ENCODE measurements around the gene AKAP1. TPM values are rescaled to one million over a fixed set of nuclear protein-coding genes. Genes with fewer than 3 reads are reported as not detected.

The AKAP1 gene
- total RNA-seq, 6 experiments from 2014 or later: 31.2 to 58.5 (median 43.1) TPM

GRCh38 chr17:57136355-57136754, 51.3 kb downstream of the AKAP1 start:
- intact Hi-C loops (cut with DNase I): loop anchor here (10.0 kb wide), 3 partner anchors 608 to 978 kb away; partner anchors contain the start of gene CCDC182 (in 1 of the 2)
- Histone ChIP-seq H3K4me1 (no peaks in the 10 kb centered on the region), H3K27me3 (no peaks in the 10 kb centered on the region), H3K9me3 (no peaks in the 10 kb centered on the region), H3K27ac (no peak overlapping the region), H3K4me3 (no peak overlapping the region), H3K36me3 (no peaks in the 10 kb centered on the region)
- TF ChIP-seq CTCF (IDR thresholded peaks at IDR 0.05): no peak
- no peak for TF ChIP-seq POLR2A (IDR thresholded peaks at IDR 0.05)
- ATAC-seq (no peak), DNase-seq (no peak)
- 71% methylated on average over 12 of the region's 13 CpGs for WGBS (ENCODE audit: insufficient coverage, low coverage, low lambda C conversion rate, missing lambda C conversion rate)

DNA sequence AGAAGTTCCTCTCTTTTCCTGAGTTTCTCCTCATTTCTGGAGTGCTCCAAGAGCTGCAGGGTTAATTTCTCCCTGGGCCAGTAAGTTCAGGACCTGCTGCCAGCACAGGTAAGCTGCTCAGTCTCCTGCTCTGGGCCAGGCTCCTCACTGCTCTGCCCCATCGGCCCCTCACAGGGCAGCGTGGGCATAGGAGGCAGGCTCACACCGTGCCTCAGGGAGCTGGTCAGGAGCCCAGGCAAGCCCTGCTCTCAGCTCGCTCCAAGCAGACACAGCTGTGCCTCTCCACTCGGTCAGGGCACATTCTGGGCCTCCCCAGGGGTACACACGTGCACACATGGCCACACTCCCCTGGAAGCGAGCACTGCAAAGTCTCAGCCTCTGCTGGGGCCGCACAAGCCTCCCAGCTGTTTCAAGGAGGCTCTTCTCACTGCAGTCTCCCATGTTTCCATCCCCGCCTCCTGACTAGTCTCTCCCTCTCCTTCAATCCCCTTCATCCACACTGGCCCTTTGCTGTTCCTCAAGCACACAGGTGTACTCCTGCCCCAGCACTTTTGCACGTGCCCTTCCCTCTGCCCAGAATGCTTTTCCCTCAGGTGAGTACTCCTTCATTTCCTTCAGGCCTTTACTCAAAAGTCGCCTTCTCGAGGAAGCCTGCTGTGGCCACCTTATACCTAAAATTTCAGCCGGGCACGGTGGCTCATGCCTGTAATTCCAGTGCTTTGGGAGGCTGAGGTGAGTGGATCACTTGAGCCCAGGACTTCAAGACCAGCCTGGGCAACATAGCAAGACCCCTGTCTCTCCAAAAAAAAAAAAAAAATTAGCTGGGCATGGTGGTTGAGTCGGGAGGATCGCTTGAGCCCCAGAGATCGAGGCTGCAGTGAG, 53.2 kb downstream of the AKAP1 start:
- Histone ChIP-seq H3K4me3 (no peak overlapping the region), H3K27ac (no peak overlapping the region), H3K4me1 (no peaks in the 10 kb centered on the region), H3K27me3 (no peaks in the 10 kb centered on the region), H3K9me3 (no peaks in the 10 kb centered on the region), H3K36me3 (no peaks in the 10 kb centered on the region)
- TF ChIP-seq POLR2A (IDR thresholded peaks at IDR 0.05): no peak
- TF ChIP-seq CTCF (IDR thresholded peaks at IDR 0.05): no peak
- ATAC-seq (peak in 2 of 4 donors; percentile 23 to 32), DNase-seq (no peak)
- intact Hi-C loops (cut with DNase I): loop anchor here (10.0 kb wide), 3 partner anchors 607 to 977 kb away; partner anchors contain the start of gene CCDC182 (in 1 of the 2)
- WGBS (ENCODE audit: insufficient coverage, low coverage, low lambda C conversion rate, missing lambda C conversion rate): 74% methylated on average over 8 of the region's 17 CpGs

DNA sequence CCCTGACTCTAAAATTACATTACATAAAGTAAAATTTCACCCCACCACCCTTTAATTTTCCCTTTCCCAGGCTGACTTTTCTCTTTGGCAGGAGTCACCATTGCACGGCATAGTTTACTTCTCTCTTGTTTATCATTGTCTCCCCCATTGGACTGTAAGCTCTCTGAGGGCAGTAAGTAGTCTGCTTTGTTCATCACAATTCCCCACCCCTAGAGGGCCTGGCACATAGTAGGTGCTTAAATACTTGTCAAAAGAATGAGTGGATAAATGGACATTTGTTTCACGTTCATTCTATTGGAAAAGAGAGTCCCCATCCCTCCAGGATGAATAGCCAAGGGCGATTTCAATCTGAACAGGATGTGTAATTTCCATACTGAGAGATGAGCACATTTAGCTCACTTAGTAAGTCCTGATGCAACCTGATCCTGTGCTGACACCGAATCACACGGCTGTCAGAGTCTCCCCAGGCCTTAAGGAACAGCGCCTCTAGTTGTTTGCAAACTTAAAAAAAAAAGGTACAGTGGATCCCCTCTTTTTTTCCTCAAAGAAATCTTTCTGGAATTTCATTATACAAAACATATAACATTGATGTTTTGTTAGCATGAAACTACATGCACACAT, 54.0 kb downstream of the AKAP1 start:
- intact Hi-C loops (cut with DNase I): loop anchor here (10.0 kb wide), 3 partner anchors 606 to 976 kb away; partner anchors contain the start of gene CCDC182 (in 1 of the 2)
- TF ChIP-seq POLR2A (IDR thresholded peaks at IDR 0.05) (no peak), CTCF (IDR thresholded peaks at IDR 0.05) (no peak)
- ATAC-seq (no peak), DNase-seq (no peak)
- Histone ChIP-seq H3K9me3 (no peaks in the 10 kb centered on the region), H3K27ac (no peak overlapping the region), H3K36me3 (no peaks in the 10 kb centered on the region), H3K4me1 (no peaks in the 10 kb centered on the region), H3K27me3 (no peaks in the 10 kb centered on the region), H3K4me3 (no peak overlapping the region)
- WGBS (ENCODE audit: insufficient coverage, low coverage, low lambda C conversion rate, missing lambda C conversion rate): 66% methylated on average over 6 of the region's 6 CpGs

GRCh38 chr17:57140316-57140715, 55.3 kb downstream of the AKAP1 start:
- TF ChIP-seq CTCF (IDR thresholded peaks at IDR 0.05) (no peak), POLR2A (IDR thresholded peaks at IDR 0.05) (no peak)
- no peak overlapping the region for H3K27ac ChIP-seq

More at GRCh38 chr17:57140316-57140715, 55.3 kb downstream of the AKAP1 start:
- DNase-seq (no peak), ATAC-seq (no peak)
- WGBS (ENCODE audit: insufficient coverage, low coverage, low lambda C conversion rate, missing lambda C conversion rate): 72% methylated on average over 8 of the region's 8 CpGs
- no peaks in the 10 kb centered on the region for H3K27me3 ChIP-seq
- no peak overlapping the region for H3K4me3 ChIP-seq
- no peaks in the 10 kb centered on the region for H3K4me1 ChIP-seq
- no peaks in the 10 kb centered on the region for H3K36me3 ChIP-seq
- H3K9me3 ChIP-seq: no peaks in the 10 kb centered on the region
- intact Hi-C loops (cut with DNase I): no loop called here

All from right lobe of liver (tissue), 6 donors.